ENCODE data around the gene ATP10D. TPM values are rescaled to one million over a fixed set of nuclear protein-coding genes. Genes with fewer than 3 reads are reported as not detected.

ATP10D gene
- total and polyA plus RNA-seq, 9 of the 15 experiments (the other 6 are each of a cell fraction or from before 2014, with no cell fraction given), result 0.10 to 0.36 (median 0.19) TPM; not detected in 1

DNA sequence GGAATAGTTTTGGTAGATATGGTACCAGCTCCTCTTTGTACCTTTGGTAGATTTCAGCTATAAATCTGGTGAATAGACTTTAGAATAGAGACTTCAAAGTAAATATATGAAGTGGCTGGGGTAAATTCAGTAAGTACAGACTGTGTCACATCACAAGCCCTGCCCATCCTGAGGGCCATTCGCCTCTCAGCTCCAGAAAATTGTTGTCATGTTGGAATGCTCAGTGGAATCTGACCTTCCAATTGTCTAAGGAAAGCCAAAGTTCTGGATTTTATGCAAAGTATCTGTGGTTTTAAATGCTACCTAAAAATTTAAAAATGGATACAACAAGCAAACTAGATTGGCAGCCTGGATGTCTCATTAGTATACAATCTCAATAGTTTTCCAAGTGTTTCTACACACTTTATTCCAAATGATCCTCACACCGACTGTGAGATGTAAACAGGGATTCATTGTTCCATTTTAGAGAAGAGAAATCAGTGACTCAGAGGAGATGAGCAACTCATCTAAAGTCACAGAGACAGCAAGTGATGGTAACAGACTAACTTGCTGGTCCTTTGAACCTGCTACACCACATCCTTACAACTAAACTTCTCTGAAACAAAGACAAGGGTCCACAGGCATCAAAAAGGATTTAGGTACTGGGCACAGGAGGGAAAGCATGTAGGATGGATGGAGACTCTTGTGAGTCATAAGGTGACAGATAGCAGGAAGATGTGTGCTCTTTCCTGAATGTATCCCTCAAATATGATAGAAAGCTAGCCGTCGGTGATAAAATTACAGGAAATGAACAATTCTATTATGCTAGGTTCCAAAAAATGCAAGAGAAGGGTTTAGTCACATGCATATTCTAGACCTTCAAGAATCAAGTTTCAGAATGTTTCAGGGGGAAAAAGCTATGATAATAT is 127.3 kb downstream of the ATP10D start:
- no peak overlapping the region for H3K27ac ChIP-seq (ENCODE audit: extremely low read depth, low read depth, low read length)
- no peak overlapping the region for H3K4me3 ChIP-seq
- no peaks in the 10 kb centered on the region for H3K27me3 ChIP-seq (ENCODE audit: control insufficient read depth in 2 of 2, insufficient read depth in 2 of 2, low read length in 2 of 2)
- H3K9ac ChIP-seq (ENCODE audit: insufficient read depth in 1 of 2, low read depth in 2 of 2, low read length in 2 of 2), result no peak overlapping the region
- DNase-seq (ENCODE audit: extremely low read depth in 1 of 4, low spot score in 3 of 4) (no peak), FAIRE-seq (no peak), ATAC-seq (no peak)
- H3K79me2 ChIP-seq (ENCODE audit: control insufficient read depth, insufficient read depth, low read length), result no peaks in the 10 kb centered on the region
- 0% methylated on average over 4 of the region's 4 CpGs for WGBS (ENCODE audit: insufficient coverage, low coverage, missing lambda C conversion rate)
- H2AFZ ChIP-seq (ENCODE audit: low read depth, low read length), result no peak overlapping the region
- in situ Hi-C loops (cut with MboI), result no loop called here
- ChIA-PET CTCF (ENCODE audit: low intra/inter-chr PET ratio) (no interaction called here), POLR2A (no interaction called here)
- no peaks in the 10 kb centered on the region for H3K9me1 ChIP-seq (ENCODE audit: control insufficient read depth, insufficient read depth, low read length)
- no peak for TF ChIP-seq ZNF121 (CRISPR knock-in tag; conservative IDR thresholded peaks at IDR 0.05)
- no peak for TF ChIP-seq BMI1 (IDR thresholded peaks at IDR 0.05; ENCODE audit: low read length)
- H3K4me2 ChIP-seq (ENCODE audit: insufficient read depth, low read length), result no peak overlapping the region
- no peaks in the 10 kb centered on the region for H3K4me1 ChIP-seq (replicated peaks in 1 of 2; ENCODE audit: control insufficient read depth in 2 of 2, insufficient read depth in 2 of 2, low read length in 2 of 2)
- H4K20me1 ChIP-seq (replicated peaks; ENCODE audit: control insufficient read depth, insufficient read depth, low read length), result no peaks in the 10 kb centered on the region
- no TSS peak for BruUV-seq (replicated peaks)
- no peaks in the 10 kb centered on the region for H3K36me3 ChIP-seq (ENCODE audit: control insufficient read depth, insufficient read depth, low read length)
- intact Hi-C loops (cut with micrococcal nuclease), result no loop called here
- H3K9me3 ChIP-seq (replicated peaks; ENCODE audit: control insufficient read depth, insufficient read depth, low read depth, low read length), result no peaks in the 10 kb centered on the region

DNA sequence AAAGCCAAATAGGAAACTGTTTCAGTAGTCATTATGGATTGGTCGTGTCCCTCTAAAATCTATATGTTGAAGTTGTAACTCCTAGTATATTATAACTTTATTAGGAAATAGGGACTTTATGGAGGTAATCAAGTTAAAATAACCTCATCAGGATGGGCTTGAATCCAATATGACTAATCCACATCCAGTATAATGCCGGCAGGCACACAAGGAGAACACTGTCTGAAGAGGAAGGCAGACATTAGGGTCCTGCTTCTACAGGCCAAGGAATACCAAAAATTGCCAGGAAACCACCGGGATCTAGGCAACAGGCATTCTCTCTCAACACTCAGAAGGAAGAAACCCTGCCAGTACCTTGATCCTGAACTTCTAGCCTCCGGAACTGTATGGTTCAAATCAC is 130.3 kb downstream of the ATP10D start:
- no peak overlapping the region for H3K4me2 ChIP-seq (ENCODE audit: insufficient read depth, low read length)
- CTCF ChIA-PET (ENCODE audit: low intra/inter-chr PET ratio), result no interaction called here
- TF ChIP-seq ZNF609 (CRISPR knock-in tag; IDR thresholded peaks at IDR 0.05; ENCODE audit: borderline replicate concordance) (no peak), NFE2 (IDR thresholded peaks at IDR 0.05; ENCODE audit: low read depth) (no peak), KHSRP (IDR thresholded peaks at IDR 0.05) (no peak), NR2C2 (CRISPR knock-in tag; IDR thresholded peaks at IDR 0.05) (no peak), NR2C2 (tag; IDR thresholded peaks at IDR 0.05) (no peak), CHD1 (IDR thresholded peaks at IDR 0.05; ENCODE audit: low read length) (no peak), TEAD1 (CRISPR knock-in tag; IDR thresholded peaks at IDR 0.05) (no peak), NFIC (IDR thresholded peaks at IDR 0.05) (no peak)
- no peaks in the 10 kb centered on the region for H4K20me1 ChIP-seq (replicated peaks; ENCODE audit: control insufficient read depth, insufficient read depth, low read length)
- in situ Hi-C loops (cut with MboI) (no loop called here), intact Hi-C loops (cut with micrococcal nuclease) (no loop called here)
- no peak overlapping the region; a peak in 1 of 4 replicates for H3K9ac ChIP-seq (ENCODE audit: insufficient read depth in 1 of 2, low read depth in 2 of 2, low read length in 2 of 2)
- no TSS peak for BruUV-seq (replicated peaks)
- H2AFZ ChIP-seq (ENCODE audit: low read depth, low read length), result no peak overlapping the region
- POLR2A ChIA-PET, result no interaction called here
- H3K36me3 ChIP-seq (ENCODE audit: control insufficient read depth, insufficient read depth, low read length), result no peaks in the 10 kb centered on the region
- DNase-seq (ENCODE audit: extremely low read depth in 1 of 4, low spot score in 3 of 4) (no peak), FAIRE-seq (no peak), ATAC-seq (no peak)
- no peaks in the 10 kb centered on the region for H3K9me3 ChIP-seq (replicated peaks; ENCODE audit: control insufficient read depth, insufficient read depth, low read depth, low read length)
- no peak overlapping the region for H3K27ac ChIP-seq (ENCODE audit: extremely low read depth, low read depth, low read length)
- no peaks in the 10 kb centered on the region for H3K9me1 ChIP-seq (ENCODE audit: control insufficient read depth, insufficient read depth, low read length)
- H3K27me3 ChIP-seq (ENCODE audit: control insufficient read depth in 2 of 2, insufficient read depth in 2 of 2, low read length in 2 of 2), result no peaks in the 10 kb centered on the region
- no peak overlapping the region for H3K4me3 ChIP-seq
- WGBS (ENCODE audit: insufficient coverage, low coverage, missing lambda C conversion rate), result 0% methylated on average over 4 of the region's 4 CpGs
- no peaks in the 10 kb centered on the region for H3K4me1 ChIP-seq (replicated peaks in 1 of 2; ENCODE audit: control insufficient read depth in 2 of 2, insufficient read depth in 2 of 2, low read length in 2 of 2)
- no peaks in the 10 kb centered on the region for H3K79me2 ChIP-seq (ENCODE audit: control insufficient read depth, insufficient read depth, low read length)
